Measurements from ENCODE around the gene FCHSD2. TPM values are rescaled to one million over a fixed set of nuclear protein-coding genes. Genes with fewer than 3 reads are reported as not detected.

Gene FCHSD2
- total and polyA plus RNA-seq, 4 donors: 7.6 to 18.7 (median 9.9) TPM

- no peak overlapping the region for H3K4me3 ChIP-seq (ENCODE audit: low read depth in 1 of 3, low read length in 3 of 3)
- H3K27me3 ChIP-seq (ENCODE audit: control insufficient read depth in 4 of 4, insufficient read depth in 4 of 4, low read length in 3 of 4): no peaks in the 10 kb centered on the region
- peaks cover 1 to 33% (median 28%) of the 10 kb centered on the region in 4 donors for H3K36me3 ChIP-seq (ENCODE audit: control insufficient read depth in 4 of 4, insufficient read depth in 3 of 4, low read depth in 1 of 4, low read length in 3 of 4)
- no peaks in the 10 kb centered on the region for H3K9me3 ChIP-seq (ENCODE audit: control insufficient read depth in 4 of 4, low read length in 3 of 4)
- TF ChIP-seq JUND (IDR thresholded peaks at IDR 0.05): no peak
- no peak for TF ChIP-seq YY1 (IDR thresholded peaks at IDR 0.05)
- TF ChIP-seq EGR1 (IDR thresholded peaks at IDR 0.05; ENCODE audit: low read depth in 2 of 2): no peak
- TF ChIP-seq RXRA (IDR thresholded peaks at IDR 0.05): no peak
- no peak for TF ChIP-seq TAF1 (conservative IDR thresholded peaks at IDR 0.05)
- no peak for TF ChIP-seq CTCF (IDR thresholded peaks at IDR 0.05; ENCODE audit: low read depth, low read length, missing input control)
- TF ChIP-seq SP1 (IDR thresholded peaks at IDR 0.05): no peak
- no peak for TF ChIP-seq FOXA2 (IDR thresholded peaks at IDR 0.05)
- no peak for TF ChIP-seq HNF4G (IDR thresholded peaks at IDR 0.05)
- TF ChIP-seq REST (IDR thresholded peaks at IDR 0.05): no peak
- TF ChIP-seq NR2F2 (IDR thresholded peaks at IDR 0.05): no peak
- TF ChIP-seq ZBTB33 (IDR thresholded peaks at IDR 0.05): no peak
- TF ChIP-seq FOXA1 (IDR thresholded peaks at IDR 0.05): no peak
- 98% methylated on average over 3 of the region's 3 CpGs for WGBS
- H3K9ac ChIP-seq (ENCODE audit: low read depth in 1 of 2, low read length in 2 of 2): no peak overlapping the region
- DNase-seq (ENCODE audit: low spot score): no peak
- H3K4me1 ChIP-seq (ENCODE audit: control insufficient read depth in 4 of 4, insufficient read depth in 4 of 4, low read length in 3 of 4): peaks cover 0 to 2% (median 0%) of the 10 kb centered on the region in 4 donors
- H3K27ac ChIP-seq (ENCODE audit: low read depth in 1 of 2, low read length in 2 of 2): no peak overlapping the region
Measured at GRCh38 chr11:72885749-72886609, 256.1 kb downstream of the FCHSD2 start.

GRCh38 chr11:72876147-72876546, 266.0 kb downstream of the FCHSD2 start:
- no peak for TF ChIP-seq ZBTB33 (IDR thresholded peaks at IDR 0.05)
- TF ChIP-seq HNF4G (IDR thresholded peaks at IDR 0.05): no peak
- TF ChIP-seq YY1 (IDR thresholded peaks at IDR 0.05): no peak
- TF ChIP-seq FOXA2 (IDR thresholded peaks at IDR 0.05): no peak
- no peak for TF ChIP-seq GABPA (IDR thresholded peaks at IDR 0.05 in 1 of 2, conservative IDR thresholded peaks at IDR 0.05 in 1 of 2)
- H3K4me3 ChIP-seq (ENCODE audit: low read depth in 1 of 3, low read length in 3 of 3): no peak overlapping the region
- H3K9ac ChIP-seq (ENCODE audit: low read depth in 1 of 2, low read length in 2 of 2): no peak overlapping the region
- no peaks in the 10 kb centered on the region for H3K27me3 ChIP-seq (ENCODE audit: control insufficient read depth in 4 of 4, insufficient read depth in 4 of 4, low read length in 3 of 4)
- no peak for DNase-seq (ENCODE audit: low spot score)
- H3K9me3 ChIP-seq (ENCODE audit: control insufficient read depth in 4 of 4, low read length in 3 of 4): no peaks in the 10 kb centered on the region
- peaks cover 2 to 8% (median 4%) of the 10 kb centered on the region in 4 donors for H3K36me3 ChIP-seq (ENCODE audit: control insufficient read depth in 4 of 4, insufficient read depth in 3 of 4, low read depth in 1 of 4, low read length in 3 of 4)
- 98% methylated on average over 3 of the region's 3 CpGs for WGBS
- H3K4me1 ChIP-seq (ENCODE audit: control insufficient read depth in 4 of 4, insufficient read depth in 4 of 4, low read length in 3 of 4): no peaks in the 10 kb centered on the region
- no peak overlapping the region for H3K27ac ChIP-seq (ENCODE audit: low read depth in 1 of 2, low read length in 2 of 2)

Data from liver (tissue), 9 donors.